WTC11 (cell line): ENCODE results near the gene RNF167.

ENCODE experiments used
- ATF1 ChIP-seq: sonication (generic); formaldehyde crosslinking; IDR thresholded peaks from 2 replicates; pipeline ENCODE4 v1.8.1; 2023; ENCODE audit warnings: mild to moderate bottlenecking, moderate library complexity, missing genetic modification reagents
- CREB1 ChIP-seq: sonication (generic); formaldehyde crosslinking; IDR thresholded peaks from 2 replicates; pipeline ENCODE4 v1.8.0; 2023; ENCODE audit warnings: mild to moderate bottlenecking, missing genetic modification reagents
- JUN ChIP-seq: sonication (generic); formaldehyde crosslinking; IDR thresholded peaks from 2 replicates; pipeline ENCODE4 v1.8.0; 2023; ENCODE audit warnings: mild to moderate bottlenecking, missing genetic modification reagents
- MYBL2 ChIP-seq: sonication (generic); formaldehyde crosslinking; IDR thresholded peaks from 2 replicates; pipeline ENCODE4 v1.8.1; 2023; ENCODE audit warnings: mild to moderate bottlenecking, moderate library complexity, missing genetic modification reagents
- NFE2L1 ChIP-seq: sonication (generic); formaldehyde crosslinking; IDR thresholded peaks from 2 replicates; pipeline ENCODE4 v1.8.1; 2023; ENCODE audit warnings: missing genetic modification reagents
- PRDM15 ChIP-seq: sonication (generic); formaldehyde crosslinking; IDR thresholded peaks from 2 replicates; pipeline ENCODE4 v1.8.0; 2022; ENCODE audit warnings: missing genetic modification reagents
- SP1 ChIP-seq: sonication (generic); formaldehyde crosslinking; conservative IDR thresholded peaks from 2 replicates; pipeline ENCODE4 v1.8.1; 2022; ENCODE audit warnings: missing genetic modification reagents
- TCF7 ChIP-seq: sonication (generic); formaldehyde crosslinking; IDR thresholded peaks from 2 replicates; pipeline ENCODE4 v1.8.0; 2022; ENCODE audit warnings: mild to moderate bottlenecking, low read depth, missing genetic modification reagents, moderate library complexity
- ZNF138 ChIP-seq: sonication (generic); formaldehyde crosslinking; conservative IDR thresholded peaks from 2 replicates; pipeline ENCODE4 v1.8.1; 2022; ENCODE audit warnings: mild to moderate bottlenecking, moderate library complexity, missing genetic modification reagents
- TF ChIP-seq, protein P1 (sequence below): fragments of 200-600 bp; IDR thresholded peaks from 2 replicates; pipeline ENCODE4 v1.8.0; 2022; ENCODE audit warnings: antibody characterized with exemption
- TF ChIP-seq, protein P2 (sequence below): sonication (generic); formaldehyde crosslinking; IDR thresholded peaks from 2 replicates; pipeline ENCODE4 v1.8.0; 2022; ENCODE audit warnings: mild to moderate bottlenecking, missing genetic modification reagents

GRCh38 chr17:4965311-4965986 lies 25.4 kb downstream of the RNF167 start:
- TF ChIP-seq, protein P1, sequence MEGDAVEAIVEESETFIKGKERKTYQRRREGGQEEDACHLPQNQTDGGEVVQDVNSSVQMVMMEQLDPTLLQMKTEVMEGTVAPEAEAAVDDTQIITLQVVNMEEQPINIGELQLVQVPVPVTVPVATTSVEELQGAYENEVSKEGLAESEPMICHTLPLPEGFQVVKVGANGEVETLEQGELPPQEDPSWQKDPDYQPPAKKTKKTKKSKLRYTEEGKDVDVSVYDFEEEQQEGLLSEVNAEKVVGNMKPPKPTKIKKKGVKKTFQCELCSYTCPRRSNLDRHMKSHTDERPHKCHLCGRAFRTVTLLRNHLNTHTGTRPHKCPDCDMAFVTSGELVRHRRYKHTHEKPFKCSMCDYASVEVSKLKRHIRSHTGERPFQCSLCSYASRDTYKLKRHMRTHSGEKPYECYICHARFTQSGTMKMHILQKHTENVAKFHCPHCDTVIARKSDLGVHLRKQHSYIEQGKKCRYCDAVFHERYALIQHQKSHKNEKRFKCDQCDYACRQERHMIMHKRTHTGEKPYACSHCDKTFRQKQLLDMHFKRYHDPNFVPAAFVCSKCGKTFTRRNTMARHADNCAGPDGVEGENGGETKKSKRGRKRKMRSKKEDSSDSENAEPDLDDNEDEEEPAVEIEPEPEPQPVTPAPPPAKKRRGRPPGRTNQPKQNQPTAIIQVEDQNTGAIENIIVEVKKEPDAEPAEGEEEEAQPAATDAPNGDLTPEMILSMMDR: no peak
- no peak for TF ChIP-seq ZNF138
- no peak for TF ChIP-seq ATF1 (CRISPR knock-in tag)
- TF ChIP-seq JUN: no peak
- no peak for TF ChIP-seq MYBL2
- TF ChIP-seq SP1 (CRISPR knock-in tag): no peak
- no peak for TF ChIP-seq PRDM15 (CRISPR knock-in tag)
- TF ChIP-seq NFE2L1 (CRISPR knock-in tag): no peak
- no peak for TF ChIP-seq CREB1
- TF ChIP-seq, protein P2, sequence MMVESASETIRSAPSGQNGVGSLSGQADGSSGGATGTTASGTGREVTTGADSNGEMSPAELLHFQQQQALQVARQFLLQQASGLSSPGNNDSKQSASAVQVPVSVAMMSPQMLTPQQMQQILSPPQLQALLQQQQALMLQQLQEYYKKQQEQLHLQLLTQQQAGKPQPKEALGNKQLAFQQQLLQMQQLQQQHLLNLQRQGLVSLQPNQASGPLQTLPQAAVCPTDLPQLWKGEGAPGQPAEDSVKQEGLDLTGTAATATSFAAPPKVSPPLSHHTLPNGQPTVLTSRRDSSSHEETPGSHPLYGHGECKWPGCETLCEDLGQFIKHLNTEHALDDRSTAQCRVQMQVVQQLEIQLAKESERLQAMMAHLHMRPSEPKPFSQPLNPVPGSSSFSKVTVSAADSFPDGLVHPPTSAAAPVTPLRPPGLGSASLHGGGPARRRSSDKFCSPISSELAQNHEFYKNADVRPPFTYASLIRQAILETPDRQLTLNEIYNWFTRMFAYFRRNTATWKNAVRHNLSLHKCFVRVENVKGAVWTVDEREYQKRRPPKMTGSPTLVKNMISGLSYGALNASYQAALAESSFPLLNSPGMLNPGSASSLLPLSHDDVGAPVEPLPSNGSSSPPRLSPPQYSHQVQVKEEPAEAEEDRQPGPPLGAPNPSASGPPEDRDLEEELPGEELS (CRISPR knock-in tag): no peak
- no peak for TF ChIP-seq TCF7 (CRISPR knock-in tag)
